HG03135 (cell line): ENCODE results near the gene FAM174B.

Experiments used
- ATAC-seq: cut with Tn5 transposase; IDR thresholded peaks from one replicate; pipeline ENCODE4 v1.9.1; 2021; ENCODE audit warnings: mild to moderate bottlenecking, moderate library complexity; ENCODE audit not compliant: unreplicated experiment

Gene FAM174B

DNA sequence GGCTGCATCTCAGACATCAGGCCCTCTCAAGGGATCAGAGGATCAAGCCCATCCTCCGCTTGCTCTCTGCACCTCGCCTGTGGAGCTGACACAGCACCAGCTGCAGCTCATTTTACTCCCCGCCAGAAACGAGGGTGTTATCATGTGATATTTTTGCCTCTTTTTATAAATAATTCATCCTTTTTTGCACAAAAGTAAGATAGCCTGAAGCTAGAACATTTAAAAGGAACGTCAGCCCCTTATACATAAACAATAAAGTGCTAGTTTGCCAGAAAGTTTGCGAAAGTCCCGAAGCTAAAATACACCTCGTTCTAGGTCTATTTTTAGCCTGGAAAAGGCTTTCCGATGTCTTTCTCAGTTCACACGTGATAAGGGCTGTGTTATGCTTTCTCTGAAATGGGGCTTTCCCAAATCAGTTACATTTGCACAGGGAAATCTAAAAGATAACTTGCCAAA is 9.6 kb upstream of the FAM174B start:
- no peak for ATAC-seq

DNA sequence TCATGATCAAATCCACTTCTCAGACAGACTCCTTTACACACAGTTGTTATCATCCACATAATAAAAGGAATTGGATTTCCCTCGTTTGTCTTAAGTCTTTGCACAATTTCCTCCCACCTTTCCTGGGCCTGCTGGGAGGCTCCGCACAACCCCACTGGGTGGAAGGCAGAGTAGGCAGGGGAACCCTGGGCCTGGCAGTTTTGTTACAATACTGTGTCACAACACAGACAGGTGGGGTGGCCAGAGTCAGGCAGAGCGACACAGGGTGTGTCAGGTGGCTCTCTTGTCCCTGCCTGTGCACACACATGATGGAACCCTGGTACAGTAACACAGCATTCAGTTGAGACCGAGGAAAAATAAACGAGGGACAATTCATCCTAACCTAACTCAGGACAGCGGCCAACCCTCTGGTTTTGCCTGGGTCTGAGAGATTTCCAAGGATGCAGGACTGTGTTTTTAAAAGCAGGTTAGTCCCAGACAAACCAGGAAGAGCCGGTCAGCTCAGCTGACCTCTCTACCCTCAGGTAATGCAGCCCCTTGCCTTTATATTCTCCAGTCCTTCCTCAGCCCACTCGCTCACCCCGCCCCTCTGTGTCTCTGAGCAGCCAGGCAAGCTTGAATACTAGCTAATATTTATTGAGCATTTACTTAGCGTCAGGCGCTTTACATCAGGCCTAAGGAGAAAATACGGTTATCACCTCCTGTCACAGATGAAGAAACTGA is 8.8 kb upstream of the FAM174B start:
- no peak for ATAC-seq

DNA sequence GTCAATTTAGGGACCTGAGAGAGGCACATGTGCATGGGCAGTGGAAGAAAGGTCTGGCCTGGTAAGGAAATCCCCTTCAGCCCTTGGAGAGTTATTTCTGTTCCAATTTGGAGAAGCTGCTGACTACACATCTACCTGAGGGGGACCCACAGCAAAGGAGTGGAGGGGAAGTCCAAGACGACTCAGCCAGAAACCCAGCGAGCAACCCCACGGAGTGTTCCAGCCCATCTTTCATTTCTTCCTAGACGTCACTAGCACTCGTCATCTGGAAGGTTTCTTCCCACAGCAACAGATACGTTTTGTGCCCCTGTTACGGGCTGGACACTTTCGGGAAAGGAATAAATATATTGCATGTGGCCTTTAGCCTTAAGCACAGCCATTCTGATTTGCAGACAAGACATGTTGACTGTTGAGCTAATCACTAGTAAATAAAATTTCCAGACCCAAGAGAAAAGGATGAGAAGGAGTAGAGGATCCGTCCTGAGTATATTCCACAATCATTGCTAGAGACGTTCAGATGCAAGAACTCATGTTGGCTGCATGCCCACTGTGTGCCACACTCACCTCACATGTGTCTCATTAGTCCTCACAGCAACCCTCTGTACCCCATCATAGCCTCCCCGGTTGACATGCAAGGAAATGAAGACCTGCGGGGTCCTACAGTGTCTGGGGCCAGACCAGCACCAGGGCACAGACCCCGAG is 7.8 kb upstream of the FAM174B start:
- ATAC-seq, result peak; percentile 61

DNA sequence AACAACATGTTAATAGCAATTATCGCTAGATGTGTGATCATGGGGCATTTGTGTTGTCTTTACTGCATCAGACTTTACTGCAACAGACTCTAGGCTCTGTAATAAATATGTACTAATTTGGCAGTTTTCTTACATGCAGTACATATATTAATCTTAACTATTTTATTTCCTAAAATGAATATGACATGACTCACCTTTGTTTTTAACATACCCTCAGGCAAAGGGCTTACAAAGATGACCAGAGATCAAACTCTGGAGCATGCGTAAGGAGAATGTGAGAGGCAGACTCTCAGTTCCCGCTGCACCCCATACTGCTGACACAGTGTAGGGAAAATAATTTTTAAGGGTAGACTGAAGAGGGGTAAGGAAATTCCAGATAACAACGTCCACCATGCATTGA is 7.2 kb upstream of the FAM174B start:
- ATAC-seq, result no peak

DNA sequence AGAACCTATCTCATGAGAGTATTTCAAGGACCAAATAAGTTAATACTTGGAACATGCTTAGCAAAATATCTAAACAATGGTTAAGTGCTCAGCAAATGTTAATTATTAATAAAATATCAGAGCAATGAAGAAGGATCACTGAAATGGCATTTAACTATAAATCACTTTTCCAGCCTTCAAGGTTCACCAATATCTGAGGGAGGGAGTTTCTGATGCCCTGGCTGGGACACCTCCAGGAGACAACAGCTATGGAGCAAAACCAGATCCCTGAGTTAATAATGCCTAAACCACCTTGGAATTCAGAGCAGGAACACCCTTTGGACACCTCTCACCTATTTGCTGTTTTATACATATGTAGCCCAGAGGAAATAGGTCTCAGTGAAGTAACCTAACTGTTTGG is 6.4 kb upstream of the FAM174B start:
- ATAC-seq, result no peak

DNA sequence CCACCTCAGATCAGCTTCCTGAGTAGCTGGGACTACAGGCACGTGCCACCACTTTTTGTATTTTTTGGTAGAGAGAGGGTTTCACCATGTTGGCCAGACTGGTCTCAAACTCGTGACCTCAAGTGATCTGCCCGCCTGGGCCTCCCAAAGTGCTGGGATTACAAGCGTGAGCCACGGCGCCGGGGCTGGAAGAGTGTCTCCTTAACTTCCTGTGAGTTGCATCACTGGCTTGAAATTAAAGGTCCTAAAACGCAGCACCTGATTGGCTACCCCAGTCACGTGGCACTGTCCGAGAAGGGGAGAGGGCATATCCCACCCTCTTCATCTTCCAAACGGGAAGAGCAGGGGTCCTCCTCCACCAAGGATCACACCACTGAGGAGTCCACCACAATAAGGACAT is 5.5 kb upstream of the FAM174B start:
- no peak for ATAC-seq

DNA sequence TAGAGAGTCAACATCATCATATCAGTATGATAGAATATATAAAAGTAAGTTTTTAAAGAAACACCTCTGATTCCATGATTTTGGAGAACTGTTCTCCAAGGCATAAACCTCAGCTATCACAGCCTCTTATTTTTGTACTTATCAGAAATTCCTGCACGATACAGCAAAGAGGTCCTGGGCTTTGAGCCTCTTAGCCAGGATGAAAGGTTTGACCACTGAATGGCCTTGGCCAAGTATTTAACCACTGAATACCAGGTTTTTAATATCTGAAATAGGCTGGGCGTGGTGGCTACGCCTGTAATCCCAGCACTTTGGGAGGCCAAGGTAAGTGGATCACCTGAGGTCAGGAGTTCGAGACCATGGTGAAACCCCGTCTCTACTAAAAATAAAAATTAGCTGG is 1.9 kb upstream of the FAM174B start:
- no peak for ATAC-seq

DNA sequence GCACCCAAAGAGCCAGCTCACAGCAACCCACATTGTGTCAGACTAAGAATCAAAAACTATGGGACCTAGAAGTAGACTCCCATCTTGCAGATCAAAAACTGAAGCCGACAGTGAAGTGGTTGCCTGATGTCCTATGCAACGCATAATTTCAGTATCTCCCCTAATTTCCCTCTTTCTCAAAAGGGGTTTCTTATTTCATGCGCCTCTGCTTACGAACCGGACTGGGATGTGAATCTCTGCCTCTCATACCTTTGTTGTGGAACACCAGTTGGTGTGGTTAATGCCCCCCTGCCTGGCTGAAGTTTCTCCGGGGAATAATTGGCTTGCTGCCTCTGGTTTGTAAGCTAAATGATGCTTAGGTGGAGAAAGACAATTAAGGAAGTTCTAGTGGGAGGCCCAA is 514 bp upstream of the FAM174B start:
- ATAC-seq, result no peak

DNA sequence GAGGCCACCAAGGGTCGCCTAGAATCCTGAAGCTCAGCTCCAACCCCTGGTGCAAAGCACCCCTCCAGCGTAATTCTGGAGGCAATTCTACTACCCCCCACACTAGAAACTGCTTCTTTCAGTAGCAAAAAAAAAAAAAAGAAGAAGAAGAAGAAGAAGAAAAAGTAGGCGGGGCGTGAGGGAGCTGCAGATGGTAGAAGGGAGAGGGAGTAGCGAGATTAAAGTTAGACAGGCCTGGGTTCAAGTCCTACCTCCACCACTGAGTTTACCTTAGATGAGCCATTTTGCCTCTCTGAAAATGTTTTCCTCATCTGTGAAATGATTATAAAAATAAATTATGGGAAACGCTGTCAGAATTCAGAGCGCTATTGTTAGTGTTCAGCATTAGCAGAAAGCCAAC is 913 bp downstream of the FAM174B start:
- no peak for ATAC-seq

DNA sequence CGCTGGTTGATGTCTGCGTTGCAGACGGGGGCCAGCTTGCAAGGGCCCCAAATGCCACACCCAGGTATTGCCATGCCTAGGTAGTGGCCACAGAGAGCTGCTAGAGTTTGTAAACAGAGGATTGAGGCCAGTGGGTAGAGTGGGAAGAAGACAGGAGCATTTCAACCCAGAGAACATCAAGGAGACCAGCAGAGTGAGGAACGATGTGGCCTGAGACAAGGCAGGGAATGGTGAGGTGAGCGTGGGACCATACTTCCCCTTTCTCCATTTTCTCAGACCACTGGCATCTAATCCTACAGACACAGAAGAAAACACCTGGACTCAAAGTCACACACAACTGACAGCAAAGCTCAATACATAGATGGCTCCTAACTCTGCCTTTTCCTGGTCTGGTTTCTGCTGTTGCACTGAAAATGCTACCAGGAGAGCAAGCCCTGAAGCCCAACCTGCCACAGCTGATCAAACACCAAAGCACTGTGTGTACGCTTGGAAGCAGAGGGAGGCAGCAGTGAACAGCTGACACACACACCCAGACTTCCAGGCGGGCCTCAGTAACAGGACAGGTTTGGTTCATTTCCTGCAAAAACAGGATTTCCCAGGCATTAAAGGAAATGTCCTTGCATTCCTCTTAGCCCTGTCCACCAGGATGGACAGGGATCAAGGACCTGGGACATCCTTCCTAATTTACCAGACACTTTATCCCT is 1.6 kb downstream of the FAM174B start:
- no peak for ATAC-seq

- no peak for ATAC-seq
These were observed 2.2 kb downstream of the FAM174B start for GRCh38 chr15:92653366-92653765.

DNA sequence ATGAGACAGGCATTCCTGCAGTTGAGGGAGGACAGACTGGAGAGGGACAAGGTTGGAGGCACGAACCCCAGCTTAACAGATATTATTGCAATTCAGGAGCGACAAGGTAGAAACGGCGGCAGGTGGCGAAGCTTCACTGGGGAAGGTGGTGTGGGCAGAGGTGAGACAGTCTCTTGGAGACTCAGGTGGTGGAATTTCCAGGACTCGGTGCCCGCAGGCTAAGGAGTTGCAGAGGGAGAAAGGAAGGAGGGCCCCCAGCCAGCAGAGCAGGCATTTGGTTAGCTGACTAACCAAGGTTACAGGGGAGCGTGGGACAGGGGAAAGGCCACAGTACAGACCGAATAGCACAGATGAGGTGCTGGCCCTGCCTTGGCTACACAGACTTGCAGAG is 3.0 kb downstream of the FAM174B start:
- ATAC-seq, result no peak

DNA sequence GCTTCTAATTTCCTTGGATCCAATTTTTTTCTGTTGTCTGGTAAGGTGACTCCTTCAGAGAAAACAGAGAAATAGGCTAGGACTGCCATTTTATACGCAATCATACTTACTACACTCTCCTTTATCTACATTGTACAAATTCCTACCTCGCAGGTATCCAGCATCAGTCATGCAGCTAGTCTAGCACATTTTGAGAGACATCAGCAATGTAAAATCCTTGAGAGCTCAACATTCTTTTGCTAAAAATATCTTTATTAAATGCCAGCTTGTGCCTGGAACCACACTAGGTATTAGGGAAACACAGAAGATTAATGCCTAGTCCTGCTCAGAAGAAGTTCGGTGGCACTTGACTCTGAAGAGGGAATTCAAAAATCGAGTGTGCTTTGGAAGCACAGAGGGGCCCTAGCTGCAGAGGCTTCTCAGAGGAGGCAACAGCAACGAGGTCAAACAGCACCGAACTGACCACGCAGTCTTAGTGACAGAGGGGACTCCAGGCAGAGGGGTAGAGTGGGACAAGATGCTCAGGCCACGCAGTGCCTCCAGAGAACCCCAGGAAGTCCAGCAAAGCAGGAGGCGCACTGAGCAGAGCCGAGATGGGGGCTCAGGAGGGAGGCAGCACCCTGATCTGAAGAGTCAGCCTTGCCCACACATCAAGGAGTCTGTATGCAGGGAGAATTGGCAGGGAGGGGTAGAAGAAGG is 3.5 kb downstream of the FAM174B start:
- no peak for ATAC-seq

DNA sequence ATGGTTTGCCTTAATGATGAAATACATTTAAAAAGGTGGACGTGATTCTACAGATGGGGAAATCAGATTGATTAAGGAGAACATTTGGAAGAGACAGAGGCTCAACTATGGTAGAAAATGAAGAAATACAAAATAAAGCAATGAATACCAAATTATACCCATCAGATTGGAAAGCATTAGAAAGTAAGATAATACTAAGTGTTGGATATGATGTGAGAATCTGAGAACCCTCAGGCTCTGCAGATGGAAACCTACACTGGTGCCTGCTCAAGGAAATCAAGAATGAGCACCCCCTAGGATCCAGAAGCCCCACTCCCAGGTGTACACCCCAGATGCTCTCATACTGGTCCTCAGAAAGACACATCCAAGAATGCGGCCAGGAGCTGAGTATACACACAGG is 4.6 kb downstream of the FAM174B start:
- ATAC-seq, result no peak

GRCh38 chr15:92650256-92650655 is 5.3 kb downstream of the FAM174B start:
- ATAC-seq, result no peak

- no peak for ATAC-seq
These were observed 7.2 kb downstream of the FAM174B start for GRCh38 chr15:92648190-92648875.

GRCh38 chr15:92647467-92648163 is 8.0 kb downstream of the FAM174B start:
- no peak for ATAC-seq

DNA sequence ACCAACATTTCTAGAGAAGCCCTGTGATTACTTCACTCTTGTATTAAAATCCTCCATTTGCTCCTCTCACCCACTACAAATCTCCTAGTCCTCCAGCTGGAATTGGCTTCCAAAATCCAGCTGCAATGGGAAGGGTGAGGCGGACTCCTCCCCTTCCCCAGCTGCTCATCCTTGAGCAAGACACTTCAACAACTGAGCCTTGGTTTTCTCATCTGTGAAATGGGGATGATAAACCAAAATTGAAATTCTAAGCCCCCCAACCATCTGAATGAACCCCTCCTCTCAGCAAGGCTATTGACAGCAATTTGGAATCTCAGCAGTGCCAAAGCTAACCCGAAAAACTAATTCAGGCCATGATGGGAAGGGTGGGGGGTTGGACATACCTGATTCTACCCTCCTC is 9.4 kb downstream of the FAM174B start:
- ATAC-seq, result no peak

- ATAC-seq, result no peak
These were observed 9.8 kb downstream of the FAM174B start for GRCh38 chr15:92645731-92646130.

GRCh38 chr15:92645051-92645631 is 10.4 kb downstream of the FAM174B start:
- ATAC-seq, result no peak
